Measurements from ENCODE around the gene MGAT5B. TPM values are rescaled to one million over a fixed set of nuclear protein-coding genes. Genes with fewer than 3 reads are reported as not detected.

Gene MGAT5B
- total RNA-seq, 1 donor from 2014 or later = 1.4 TPM

DNA sequence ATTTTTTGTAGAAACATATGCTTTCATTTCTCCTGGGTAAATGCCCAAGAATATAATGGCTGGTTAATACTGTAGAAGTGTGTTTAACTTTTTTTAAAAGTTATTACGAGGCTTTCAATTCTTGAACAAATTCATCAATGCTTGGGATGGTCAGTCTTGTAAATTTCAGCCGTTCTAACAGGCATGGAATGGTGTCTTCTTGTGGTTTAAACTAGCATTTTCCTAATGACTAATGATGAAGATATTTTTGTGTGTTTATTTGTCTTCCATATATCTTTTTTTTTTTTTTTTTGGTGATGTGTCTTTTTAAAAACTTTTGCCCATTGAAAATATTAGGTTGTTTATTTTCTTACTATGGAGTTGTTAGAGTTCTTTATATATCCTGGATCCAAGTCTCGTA, 67.1 kb downstream of the MGAT5B start:
- DNase-seq (ENCODE audit: low spot score) = no peak
- intact Hi-C loops (cut with DNase I) = no loop called here
- no peak for ATAC-seq

DNA sequence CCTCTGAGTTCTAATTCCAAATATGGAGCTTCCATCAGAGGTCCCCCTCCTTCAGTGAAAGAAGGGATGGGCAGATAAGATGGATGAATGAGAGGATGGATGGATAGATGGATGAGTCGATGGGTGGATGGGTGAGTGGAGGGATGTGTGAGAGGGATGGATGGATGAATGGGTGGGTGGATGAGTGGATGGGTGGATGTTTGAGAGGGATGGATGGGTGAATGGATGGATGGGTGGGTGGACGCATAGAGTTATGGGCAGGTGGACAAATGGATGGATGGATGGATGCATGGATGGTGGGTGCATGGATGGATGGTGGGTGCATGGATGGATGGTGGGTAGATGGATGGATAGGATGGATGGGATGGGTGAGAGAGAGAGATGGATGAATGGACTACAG, 69.0 kb downstream of the MGAT5B start:
- intact Hi-C loops (cut with DNase I) = no loop called here
- no peak for DNase-seq (ENCODE audit: low spot score)
- ATAC-seq = no peak

GRCh38 chr17:76938009-76938408, 69.8 kb downstream of the MGAT5B start:
- ATAC-seq = no peak
- intact Hi-C loops (cut with DNase I) = no loop called here
- no peak for DNase-seq (ENCODE audit: low spot score)

GRCh38 chr17:76940295-76940694, 72.1 kb downstream of the MGAT5B start:
- intact Hi-C loops (cut with DNase I) = no loop called here
- DNase-seq (ENCODE audit: low spot score) = no peak
- no peak for ATAC-seq

DNA sequence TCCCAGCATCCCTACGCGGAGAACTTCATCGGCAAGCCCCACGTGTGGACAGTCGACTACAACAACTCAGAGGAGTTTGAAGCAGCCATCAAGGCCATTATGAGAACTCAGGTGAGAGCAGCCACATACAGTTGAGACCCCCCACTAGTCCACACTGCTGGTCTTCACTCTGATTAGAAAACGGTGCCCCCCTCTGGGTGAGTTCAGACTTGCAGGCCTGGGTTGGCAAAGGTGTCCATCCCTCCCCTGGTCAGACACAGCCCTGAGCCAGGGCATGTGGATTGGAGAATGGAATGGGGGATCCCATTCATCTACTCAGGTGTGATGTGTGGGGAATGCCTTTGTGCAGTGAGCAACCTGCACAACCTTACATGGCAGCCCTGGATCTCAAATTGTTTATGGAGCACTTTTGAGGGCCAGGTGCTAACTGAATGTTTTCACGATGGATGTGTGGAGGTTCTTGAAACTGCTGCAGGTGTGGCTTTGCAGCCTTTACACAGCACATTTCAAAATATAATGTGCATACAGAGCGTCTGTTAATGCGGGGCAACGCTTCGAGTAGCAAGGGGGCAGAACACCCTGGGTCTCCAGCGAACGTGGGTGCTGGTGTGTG, 72.6 kb downstream of the MGAT5B start:
- intact Hi-C loops (cut with DNase I) = no loop called here
- ATAC-seq = no peak
- no peak for DNase-seq (ENCODE audit: low spot score)

DNA sequence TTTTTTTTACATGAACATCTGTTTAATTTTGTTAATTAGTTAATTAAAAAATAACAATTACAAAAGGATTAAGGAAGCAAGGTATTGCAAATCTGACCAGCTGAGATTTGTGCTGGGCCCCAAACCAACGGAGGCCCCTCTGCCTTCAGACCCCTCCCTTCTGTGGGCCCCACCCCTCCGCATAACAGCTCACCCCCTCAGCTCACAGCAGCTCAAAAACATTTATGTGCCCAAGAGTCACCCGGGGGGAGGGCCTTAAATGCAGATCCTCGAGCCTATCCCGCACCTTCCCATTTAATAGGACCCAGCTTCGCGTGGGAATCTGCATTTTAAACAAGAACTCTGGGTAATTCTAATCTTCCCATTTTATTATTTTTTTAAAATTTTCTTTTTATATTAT, 75.0 kb downstream of the MGAT5B start:
- no peak for DNase-seq (ENCODE audit: low spot score)
- no peak for ATAC-seq
- intact Hi-C loops (cut with DNase I) = no loop called here

DNA sequence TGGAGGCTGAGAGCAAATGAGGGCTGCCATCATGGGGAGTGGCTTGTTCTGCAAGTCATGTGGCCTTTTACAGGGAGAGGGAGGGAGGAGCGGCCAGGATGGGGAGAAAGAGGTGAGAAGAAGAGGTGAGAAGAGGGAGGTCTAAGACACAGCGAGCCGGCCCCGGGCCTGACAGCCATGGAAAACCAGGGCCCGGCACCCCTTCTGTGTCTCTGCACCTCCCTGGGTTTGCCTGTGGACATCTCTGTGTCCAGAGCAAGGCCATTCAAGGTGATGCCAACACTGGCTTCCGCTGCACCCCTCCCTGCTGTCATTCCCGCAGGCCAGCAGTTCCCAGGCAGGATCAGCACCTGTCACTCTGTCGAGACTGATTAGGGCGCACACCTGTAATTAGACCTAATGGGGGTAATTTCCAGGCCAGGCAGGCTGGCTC, 75.6 kb downstream of the MGAT5B start:
- no peak for DNase-seq (ENCODE audit: low spot score)
- intact Hi-C loops (cut with DNase I) = no loop called here
- no peak for ATAC-seq

DNA sequence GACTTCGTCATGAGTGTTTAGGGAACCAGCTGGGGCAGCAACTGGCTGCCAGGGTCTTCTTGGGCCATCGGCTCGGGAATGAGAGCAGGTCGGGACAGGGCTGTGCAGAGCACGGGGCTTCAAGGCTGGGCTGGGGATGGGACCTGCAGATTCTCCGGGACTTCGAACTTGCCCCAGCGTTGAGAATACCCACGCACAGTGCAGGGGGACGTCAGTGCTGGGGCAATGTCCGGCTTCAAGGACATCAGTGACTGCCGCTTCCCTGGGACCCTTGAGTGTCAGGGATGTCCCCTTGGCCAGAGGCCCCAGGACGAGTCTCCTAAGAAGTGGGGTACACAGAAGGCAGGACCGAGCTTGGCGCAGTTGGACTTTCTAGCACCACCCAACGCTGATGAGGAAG, 76.3 kb downstream of the MGAT5B start:
- intact Hi-C loops (cut with DNase I) = no loop called here
- DNase-seq (ENCODE audit: low spot score) = no peak
- ATAC-seq = no peak

DNA sequence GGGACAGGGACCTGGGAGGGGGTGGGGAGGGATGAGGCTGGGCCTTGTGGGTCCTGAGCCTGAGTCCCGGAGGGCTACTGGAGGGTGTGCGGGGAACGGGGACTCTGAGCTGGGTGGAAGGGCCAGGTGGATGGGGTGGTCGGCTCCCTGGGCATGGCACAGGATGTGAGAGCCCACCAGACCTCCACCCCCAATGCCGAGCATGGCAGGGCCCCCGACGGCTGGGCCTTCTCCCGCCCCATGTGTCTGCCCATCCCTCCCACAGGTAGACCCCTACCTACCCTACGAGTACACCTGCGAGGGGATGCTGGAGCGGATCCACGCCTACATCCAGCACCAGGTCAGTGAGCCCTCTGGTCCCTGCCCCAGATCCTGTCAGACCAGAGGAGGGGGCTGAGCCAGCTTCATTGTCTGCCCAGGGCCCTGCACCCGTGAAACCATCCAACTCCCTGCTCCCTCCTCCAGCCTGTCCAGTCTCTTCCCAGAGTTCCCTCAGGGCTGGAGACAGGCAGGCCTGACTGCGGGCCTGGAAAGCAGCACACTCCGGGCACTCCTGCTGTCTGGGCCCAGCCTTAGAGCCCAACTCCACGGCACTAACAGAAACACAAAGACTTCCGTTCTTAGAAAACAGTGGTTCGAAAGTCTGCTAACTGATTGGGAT, 78.0 kb downstream of the MGAT5B start:
- ATAC-seq = no peak
- no peak for DNase-seq (ENCODE audit: low spot score)
- intact Hi-C loops (cut with DNase I) = no loop called here

DNA sequence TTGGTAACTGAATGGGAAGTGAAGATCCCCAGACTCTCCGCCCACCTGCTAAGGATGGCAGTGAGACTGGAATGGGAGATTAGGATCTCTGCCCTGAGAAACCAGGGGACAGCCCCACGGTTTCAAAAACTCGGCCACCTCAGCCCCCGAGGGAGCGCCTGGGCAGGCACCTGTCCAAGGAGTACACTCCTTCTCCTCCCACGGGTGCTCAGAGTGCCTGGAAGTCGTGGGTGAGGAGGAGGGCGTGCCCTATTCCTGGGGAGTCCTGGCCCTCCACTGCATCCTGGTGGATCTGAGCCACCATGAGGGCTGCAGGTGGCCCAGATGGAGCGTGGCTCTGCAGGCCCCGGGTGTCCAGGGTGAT, 78.5 kb downstream of the MGAT5B start:
- ATAC-seq = no peak
- DNase-seq (ENCODE audit: low spot score) = no peak
- intact Hi-C loops (cut with DNase I) = no loop called here

DNA sequence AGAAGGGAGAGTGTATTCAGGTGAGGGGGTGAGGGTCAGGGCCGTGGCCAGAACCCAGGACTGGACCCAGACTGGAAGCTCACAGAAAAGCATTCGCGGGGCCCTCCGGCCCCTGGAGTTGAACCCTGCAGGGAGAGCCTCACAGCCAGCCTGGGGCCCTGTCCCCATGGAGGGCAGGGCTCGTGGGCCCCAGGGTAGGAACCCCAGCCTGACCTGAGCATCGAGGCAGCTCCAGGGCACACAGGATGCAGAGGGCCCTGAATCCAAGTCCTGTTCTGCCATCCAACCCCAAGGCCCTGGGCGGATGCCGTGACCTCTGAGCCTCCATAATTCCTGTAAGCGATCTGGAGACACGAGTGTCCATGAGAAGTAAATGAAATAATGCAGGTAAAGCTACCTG, 79.1 kb downstream of the MGAT5B start:
- ATAC-seq = no peak
- intact Hi-C loops (cut with DNase I) = no loop called here
- DNase-seq (ENCODE audit: low spot score) = no peak

- intact Hi-C loops (cut with DNase I) = no loop called here
- no peak for ATAC-seq
These were observed 79.6 kb downstream of the MGAT5B start for GRCh38 chr17:76947771-76948170.

GRCh38 chr17:76948301-76948700, 80.1 kb downstream of the MGAT5B start:
- intact Hi-C loops (cut with DNase I) = no loop called here
- no peak for ATAC-seq

More at GRCh38 chr17:76947771-76948170, 79.6 kb downstream of the MGAT5B start:
- DNase-seq (ENCODE audit: low spot score) = no peak

DNA sequence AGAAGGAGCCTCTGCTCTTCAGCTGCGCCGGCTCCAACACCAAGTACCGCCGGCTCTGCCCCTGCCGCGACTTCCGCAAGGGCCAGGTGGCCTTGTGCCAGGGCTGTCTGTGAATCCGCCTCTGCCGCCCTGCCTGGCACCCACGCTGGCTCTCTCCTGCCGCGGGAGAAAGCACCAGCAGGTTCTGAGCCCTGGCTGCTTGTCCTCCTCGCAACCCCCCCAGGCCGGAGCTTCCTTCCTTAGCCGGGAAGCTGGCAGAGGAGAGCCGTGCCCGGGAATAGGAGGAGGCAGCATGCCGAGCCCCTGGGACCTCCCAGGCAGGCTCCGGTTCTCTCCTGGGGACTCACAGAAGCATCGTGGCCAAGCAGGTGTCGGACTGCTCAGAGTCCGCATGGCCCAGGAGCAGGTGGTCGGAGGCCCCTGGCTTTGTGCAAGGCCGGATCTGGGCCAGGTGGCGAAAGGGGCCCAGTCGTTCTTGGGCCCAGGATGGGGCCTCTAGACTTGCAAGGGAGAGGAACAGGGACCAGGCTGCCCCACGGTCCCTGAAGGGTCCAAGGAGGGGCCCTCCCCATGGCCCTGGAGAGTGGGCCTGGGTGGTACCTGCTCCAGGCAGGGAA, 80.6 kb downstream of the MGAT5B start:
- intact Hi-C loops (cut with DNase I) = no loop called here
- DNase-seq (ENCODE audit: low spot score) = no peak
- no peak for ATAC-seq

More at GRCh38 chr17:76948301-76948700, 80.1 kb downstream of the MGAT5B start:
- DNase-seq (ENCODE audit: low spot score) = no peak

DNA sequence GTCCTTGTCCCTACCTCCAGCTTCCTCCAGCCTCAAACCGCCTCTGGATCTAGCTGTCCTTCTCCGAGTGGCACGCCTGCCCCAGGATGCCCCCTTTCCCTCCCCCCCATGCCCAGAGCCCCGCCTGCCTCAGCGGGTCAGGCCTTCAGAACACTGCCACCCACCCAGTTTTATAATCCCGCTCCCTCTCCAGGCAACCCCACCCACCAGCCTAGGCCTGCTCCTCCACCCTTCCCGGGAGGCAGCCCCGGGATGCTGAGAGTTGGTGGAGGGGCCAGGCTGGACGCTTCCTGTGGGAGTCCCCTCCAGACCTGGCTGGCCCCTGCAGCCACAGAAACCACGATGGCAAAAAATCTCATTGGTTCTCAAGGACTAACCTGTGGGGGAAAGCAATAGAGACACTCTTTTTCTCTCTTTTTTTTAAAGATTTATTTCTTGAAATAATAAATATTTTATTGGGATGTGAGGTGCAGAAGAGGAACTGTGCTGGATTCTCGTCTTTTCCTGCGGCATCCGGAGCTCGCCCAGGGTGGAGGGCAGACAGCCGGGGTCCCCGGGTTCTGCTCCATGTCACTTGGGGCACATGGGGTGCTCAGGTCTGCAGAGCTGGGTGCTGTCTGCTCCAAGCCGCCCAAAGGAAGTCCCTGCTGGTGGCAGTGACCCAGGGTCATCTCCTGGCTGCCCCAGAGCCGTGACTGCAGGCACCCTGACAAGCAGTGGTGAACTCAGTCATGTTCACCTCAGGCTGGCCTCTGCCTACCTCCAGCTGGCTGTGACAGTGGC, 81.9 kb downstream of the MGAT5B start:
- DNase-seq (ENCODE audit: low spot score) (no peak), ATAC-seq (no peak)
- intact Hi-C loops (cut with DNase I) = no loop called here

DNA sequence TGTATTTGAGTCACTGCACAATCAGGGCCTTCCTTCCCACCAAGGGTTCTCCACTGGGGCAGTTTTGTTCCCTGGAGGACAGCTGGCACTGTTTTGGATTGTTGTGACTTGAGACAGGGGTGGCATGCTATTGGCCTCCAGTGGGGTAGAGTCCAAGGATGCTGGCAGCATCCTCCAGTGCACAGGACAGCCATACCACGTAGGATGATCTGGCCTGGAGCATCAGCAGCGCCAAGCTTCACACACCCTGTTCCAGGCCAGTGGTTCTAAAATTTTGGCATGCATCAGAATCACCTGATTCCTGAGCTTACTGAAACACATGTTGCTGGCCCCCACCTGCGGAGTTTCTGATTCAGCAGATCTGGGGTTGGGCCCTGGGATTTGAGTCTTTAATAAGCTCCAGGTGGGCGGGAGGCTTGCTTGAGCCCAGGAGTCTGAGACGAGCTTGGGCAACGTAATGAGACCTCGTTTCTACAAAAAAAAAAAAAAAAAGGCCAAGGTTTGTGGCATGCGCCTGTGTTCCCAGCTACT, 83.2 kb downstream of the MGAT5B start:
- intact Hi-C loops (cut with DNase I) = no loop called here

GRCh38 chr17:76952402-76952801, 84.2 kb downstream of the MGAT5B start:
- DNase-seq (ENCODE audit: low spot score) (no peak), ATAC-seq (no peak)
- intact Hi-C loops (cut with DNase I) = no loop called here

More for the DNA sequence above, 83.2 kb downstream of the MGAT5B start:
- ATAC-seq (no peak), DNase-seq (ENCODE audit: low spot score) (no peak)

- no peak for DNase-seq (ENCODE audit: low spot score)
- intact Hi-C loops (cut with DNase I) = no loop called here
- no peak for ATAC-seq
These were observed 84.9 kb downstream of the MGAT5B start for GRCh38 chr17:76953066-76953465.

GRCh38 chr17:76953946-76954345, 85.7 kb downstream of the MGAT5B start:
- intact Hi-C loops (cut with DNase I) = no loop called here
- no peak for ATAC-seq

DNA sequence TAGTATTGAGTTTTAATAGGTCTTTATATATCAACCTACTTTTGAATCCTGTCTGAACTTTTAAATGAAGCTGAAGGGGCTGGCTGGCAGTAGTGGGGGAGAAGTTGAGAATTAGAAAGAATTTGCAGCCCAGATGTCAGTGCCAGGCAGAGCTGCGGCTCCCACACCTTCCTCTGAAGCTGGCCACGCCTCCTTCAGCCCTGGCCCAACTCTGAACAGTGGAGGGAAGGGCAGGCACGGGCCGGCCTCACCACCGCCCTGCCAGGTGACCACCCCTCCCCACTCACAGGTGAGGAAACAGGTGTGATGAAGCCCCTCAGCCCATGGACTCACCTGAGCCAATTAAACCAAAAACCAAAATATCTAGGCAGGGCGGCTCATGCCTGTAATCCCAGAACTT, 87.0 kb downstream of the MGAT5B start:
- intact Hi-C loops (cut with DNase I) = no loop called here
- ATAC-seq (no peak), DNase-seq (ENCODE audit: low spot score) (no peak)

More at GRCh38 chr17:76953946-76954345, 85.7 kb downstream of the MGAT5B start:
- DNase-seq (ENCODE audit: low spot score) = no peak
